GM12801 (cell line): Measurements from ENCODE around the gene IQSEC1.

Source experiments
- TF ChIP-seq, protein P1 (sequence below): IDR thresholded peaks from one replicate; pipeline ENCODE4 v1.5.1; 2011; ENCODE audit warnings: control low read depth; ENCODE audit not compliant: insufficient read length; ENCODE audit errors: extremely low read depth

IQSEC1 gene

DNA sequence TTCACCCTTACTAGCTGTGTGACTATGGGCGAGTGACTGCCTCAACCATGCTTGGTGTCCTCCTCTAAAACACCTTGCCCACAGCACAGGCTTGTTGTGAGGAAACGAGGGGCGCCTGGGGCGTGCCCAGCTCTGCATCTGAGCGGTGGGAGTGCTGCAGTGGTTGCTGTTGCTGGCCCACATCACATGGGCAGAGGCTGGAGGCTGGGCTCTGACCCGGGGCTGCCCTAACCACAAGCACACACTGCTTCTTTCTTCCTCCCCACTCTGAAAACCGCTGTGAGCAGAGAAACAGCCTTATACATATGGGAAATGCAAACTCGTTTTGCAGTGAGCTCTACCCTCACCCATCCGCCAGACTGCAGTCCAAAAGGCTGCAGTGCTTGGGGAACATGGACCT is 157.1 kb downstream of the IQSEC1 start:
- TF ChIP-seq, protein P1, sequence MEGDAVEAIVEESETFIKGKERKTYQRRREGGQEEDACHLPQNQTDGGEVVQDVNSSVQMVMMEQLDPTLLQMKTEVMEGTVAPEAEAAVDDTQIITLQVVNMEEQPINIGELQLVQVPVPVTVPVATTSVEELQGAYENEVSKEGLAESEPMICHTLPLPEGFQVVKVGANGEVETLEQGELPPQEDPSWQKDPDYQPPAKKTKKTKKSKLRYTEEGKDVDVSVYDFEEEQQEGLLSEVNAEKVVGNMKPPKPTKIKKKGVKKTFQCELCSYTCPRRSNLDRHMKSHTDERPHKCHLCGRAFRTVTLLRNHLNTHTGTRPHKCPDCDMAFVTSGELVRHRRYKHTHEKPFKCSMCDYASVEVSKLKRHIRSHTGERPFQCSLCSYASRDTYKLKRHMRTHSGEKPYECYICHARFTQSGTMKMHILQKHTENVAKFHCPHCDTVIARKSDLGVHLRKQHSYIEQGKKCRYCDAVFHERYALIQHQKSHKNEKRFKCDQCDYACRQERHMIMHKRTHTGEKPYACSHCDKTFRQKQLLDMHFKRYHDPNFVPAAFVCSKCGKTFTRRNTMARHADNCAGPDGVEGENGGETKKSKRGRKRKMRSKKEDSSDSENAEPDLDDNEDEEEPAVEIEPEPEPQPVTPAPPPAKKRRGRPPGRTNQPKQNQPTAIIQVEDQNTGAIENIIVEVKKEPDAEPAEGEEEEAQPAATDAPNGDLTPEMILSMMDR, result no peak

DNA sequence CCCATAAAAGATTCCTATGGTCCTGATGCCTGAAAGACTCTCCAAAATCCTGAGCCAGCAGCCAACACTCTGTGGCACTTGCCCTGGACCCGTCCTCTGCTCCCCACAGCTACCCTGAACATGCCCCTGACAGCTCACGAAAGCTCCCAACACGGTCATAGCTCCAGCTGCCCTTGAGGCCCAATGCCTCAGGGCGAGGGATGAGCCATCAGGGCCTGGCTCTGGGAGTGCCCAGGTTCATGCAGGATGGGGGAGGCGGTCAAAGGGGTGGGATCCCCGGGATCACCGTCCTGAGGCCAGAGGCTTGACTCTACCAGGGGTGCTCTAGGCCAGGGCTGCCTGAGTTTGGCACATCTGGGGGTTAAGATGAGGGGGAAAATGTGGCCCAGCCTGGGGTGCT is 159.1 kb downstream of the IQSEC1 start:
- TF ChIP-seq, protein P1, result no peak

DNA sequence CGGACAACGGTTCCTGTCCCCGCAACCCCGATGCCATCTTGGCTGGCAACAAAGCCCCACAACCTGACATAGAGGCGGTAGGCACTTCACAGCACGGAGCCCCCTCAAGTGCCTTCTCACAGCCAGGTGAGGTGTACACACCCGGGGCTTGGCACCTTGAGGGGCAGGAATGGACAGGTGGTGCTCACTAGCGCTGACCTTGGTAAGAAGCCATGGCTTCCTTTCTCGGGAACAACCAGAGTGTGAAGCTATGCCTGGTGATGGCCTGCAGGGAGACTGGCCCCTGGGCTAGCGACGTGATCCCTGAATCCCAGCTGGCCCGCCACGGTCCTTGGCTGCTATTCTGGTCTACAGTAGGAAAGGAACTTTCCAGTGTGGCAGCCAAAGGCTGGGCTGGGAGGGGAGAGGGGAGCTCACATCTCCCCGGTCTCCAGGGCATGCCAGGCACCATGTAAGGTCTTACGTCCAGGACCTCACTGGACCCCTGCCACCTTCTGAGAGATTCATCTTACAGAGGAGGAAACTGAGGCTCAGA is 161.3 kb downstream of the IQSEC1 start:
- TF ChIP-seq, protein P1, result no peak

DNA sequence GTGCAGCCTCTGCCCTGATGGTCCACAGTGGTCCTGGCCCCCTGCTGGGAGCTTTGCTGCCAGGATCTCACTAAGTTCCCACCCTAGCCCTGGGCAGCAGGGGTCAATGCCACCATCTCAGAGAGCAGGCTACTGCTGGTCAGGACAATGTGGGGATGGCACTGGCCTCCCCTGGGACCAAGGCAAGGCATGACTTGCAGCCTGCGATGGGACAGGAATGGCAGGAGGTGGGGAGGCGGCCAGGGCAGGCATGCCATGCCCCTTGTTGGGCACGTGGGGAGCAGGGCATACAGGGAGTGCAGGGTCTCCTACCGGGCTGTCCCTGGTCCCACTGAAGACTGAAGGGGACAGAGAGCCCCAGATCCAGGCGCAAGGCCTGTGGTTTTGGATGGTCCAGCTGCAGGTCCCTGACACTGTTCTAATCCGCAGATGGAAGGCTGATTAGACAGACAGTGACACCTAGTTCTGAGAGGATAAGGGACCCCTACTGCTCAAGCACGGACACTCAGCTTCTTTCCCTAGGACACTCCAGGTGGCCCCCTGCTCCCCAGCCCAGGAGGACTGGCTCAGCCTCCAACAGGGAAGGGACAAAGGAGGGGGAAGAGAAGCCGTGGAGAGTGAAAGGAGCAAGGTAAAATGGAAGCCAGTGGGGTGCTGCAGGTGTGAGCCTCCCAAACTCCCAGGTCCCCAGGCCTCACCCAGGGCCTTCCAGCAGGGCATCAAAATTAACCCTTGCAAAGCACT is 162.7 kb downstream of the IQSEC1 start:
- TF ChIP-seq, protein P1, result no peak

DNA sequence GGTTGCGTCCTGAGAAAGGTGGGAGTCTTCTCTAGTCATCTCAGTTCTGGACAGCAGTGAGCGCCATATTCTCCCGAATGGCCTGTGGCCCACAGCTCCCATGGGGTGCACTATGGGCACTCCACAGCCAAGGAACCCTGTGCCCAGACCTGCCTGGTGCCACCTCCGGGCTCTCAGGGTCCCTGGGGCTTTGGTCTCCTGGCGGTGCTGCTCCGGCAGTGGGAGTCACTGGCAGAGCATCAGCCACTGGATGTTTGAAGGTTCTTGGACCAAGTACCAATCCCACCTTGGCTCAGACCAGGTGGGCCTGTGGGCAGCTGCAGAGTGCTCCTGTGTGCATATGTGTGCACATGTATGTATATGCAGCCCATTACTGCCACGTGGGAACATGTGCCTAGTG is 163.5 kb downstream of the IQSEC1 start:
- TF ChIP-seq, protein P1, result no peak

DNA sequence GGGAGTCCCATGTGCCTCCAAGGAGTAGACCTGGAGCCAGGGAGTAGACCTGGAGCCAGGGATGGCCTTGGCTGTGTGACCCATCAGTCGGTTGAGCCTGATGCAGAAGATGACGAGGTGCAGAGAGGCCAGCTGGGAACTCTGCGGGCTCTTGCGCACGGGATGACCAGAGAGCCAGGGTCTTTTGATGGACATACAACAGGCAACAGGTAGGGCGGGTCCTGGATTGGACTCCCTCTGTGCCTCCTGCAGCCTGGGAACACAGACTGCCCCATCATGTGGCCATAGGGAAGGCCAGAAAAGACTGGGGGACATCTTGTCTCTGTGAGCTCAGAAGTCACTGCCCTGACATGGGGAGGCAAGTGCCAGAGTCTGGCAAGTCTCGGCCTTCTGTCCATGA is 164.4 kb downstream of the IQSEC1 start:
- TF ChIP-seq, protein P1, result no peak

DNA sequence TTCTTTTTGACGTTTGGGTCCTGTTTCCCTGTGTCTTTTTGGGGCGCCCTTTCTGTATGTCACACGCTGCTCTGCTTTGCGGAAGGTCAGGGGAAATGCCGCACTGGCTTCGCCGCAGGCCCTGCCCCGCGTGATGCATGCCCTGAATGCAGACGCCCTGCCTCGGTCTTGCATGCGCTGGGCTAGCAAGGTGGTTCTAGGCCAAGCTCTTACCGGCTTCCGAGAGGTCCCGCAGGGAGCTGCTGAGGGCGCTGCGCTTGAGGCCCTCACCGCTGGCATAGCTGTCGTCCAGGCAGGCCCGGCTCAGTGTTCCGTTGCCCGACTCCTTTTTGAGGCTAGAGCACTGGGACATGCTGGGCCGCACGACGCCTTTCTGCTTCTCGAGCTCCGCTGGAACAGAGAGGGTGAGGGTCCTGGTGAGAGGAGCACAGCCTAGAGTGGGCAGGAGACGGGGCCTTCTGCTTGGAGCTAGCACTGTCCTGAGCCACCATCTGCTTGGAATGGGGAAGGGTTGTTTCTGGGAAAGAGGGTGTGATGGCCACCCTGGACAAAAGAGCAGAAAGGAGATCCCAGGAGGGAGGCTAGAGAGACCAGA is 165.0 kb downstream of the IQSEC1 start:
- TF ChIP-seq, protein P1, result no peak
